MM.1S (cell line): ENCODE data around the gene BICD1.

Experiments used
- DNase-seq: peaks from one replicate; pipeline ENCODE4 v3.0.0-alpha.2; 2015
- H2AFZ ChIP-seq: fragments of 300-600 bp; sonication (generic); 2 replicates; pipeline ENCODE4 v1.6.0; 2016; ENCODE audit warnings: antibody characterized with exemption, low read length
- H3F3A ChIP-seq: fragments of 300-600 bp; sonication (generic); 2 replicates; pipeline ENCODE4 v1.6.1; 2016; ENCODE audit warnings: mild to moderate bottlenecking, antibody characterized with exemption, low read length, moderate library complexity, mixed read lengths; ENCODE audit not compliant: insufficient read depth
- H3K27ac ChIP-seq: fragments of 300-600 bp; sonication (generic); 2 replicates; pipeline ENCODE4 v1.5.1; 2016; ENCODE audit warnings: mild to moderate bottlenecking, low read length
- H3K27me3 ChIP-seq: fragments of 300-600 bp; sonication (generic); replicated peaks from 2 replicates; pipeline ENCODE4 v1.6.0; 2016; ENCODE audit warnings: low read length; ENCODE audit not compliant: insufficient read depth
- H3K36me3 ChIP-seq: fragments of 300-600 bp; sonication (generic); replicated peaks from 2 replicates; pipeline ENCODE4 v1.6.1; 2016; ENCODE audit warnings: mild to moderate bottlenecking, low read length, mixed read lengths; ENCODE audit not compliant: insufficient read depth
- H3K4me1 ChIP-seq: fragments of 300-600 bp; sonication (generic); 2 replicates; pipeline ENCODE4 v1.6.1; 2016; ENCODE audit warnings: low read length, mixed read lengths
- H3K4me2 ChIP-seq: fragments of 300-600 bp; sonication (generic); 2 replicates; pipeline ENCODE4 v1.6.0; 2016; ENCODE audit warnings: low read depth, low read length
- H3K4me3 ChIP-seq: fragments of 300-600 bp; sonication (generic); 2 replicates; pipeline ENCODE4 v1.5.1; 2016; ENCODE audit warnings: low read length, mixed read lengths
- H3K79me2 ChIP-seq: fragments of 300-600 bp; sonication (generic); 2 replicates; pipeline ENCODE4 v1.6.1; 2016; ENCODE audit warnings: mixed run types, low read length, mixed read lengths
- H3K9ac ChIP-seq: fragments of 300-600 bp; sonication (generic); 2 replicates; pipeline ENCODE4 v1.6.1; 2016; ENCODE audit warnings: low read length, mixed read lengths
- H3K9me2 ChIP-seq: fragments of 300-600 bp; sonication (generic); replicated peaks from 2 replicates; pipeline ENCODE4 v1.6.1; 2016; ENCODE audit warnings: mild to moderate bottlenecking, low read length, mixed read lengths; ENCODE audit not compliant: insufficient read depth
- H3K9me3 ChIP-seq: fragments of 300-600 bp; sonication (generic); replicated peaks from 2 replicates; pipeline ENCODE4 v1.6.1; 2016; ENCODE audit warnings: mild to moderate bottlenecking, low read length, mixed read lengths; ENCODE audit not compliant: insufficient read depth
- H4K20me1 ChIP-seq: fragments of 300-600 bp; sonication (generic); 2 replicates; pipeline ENCODE4 v1.6.1; 2016; ENCODE audit warnings: mild to moderate bottlenecking, low read length, moderate library complexity, mixed read lengths; ENCODE audit not compliant: insufficient read depth
- CTCF ChIP-seq: fragments of 300-600 bp; sonication (generic); IDR thresholded peaks from 2 replicates; pipeline ENCODE4 v1.5.1; 2016; ENCODE audit warnings: antibody characterized with exemption, low read length, mixed read lengths
- EZH2 ChIP-seq: fragments of 300-600 bp; sonication (generic); optimal IDR thresholded peaks from 2 replicates; pipeline ENCODE3; 2017; ENCODE audit warnings: low read depth, mild to moderate bottlenecking, antibody characterized with exemption, low read length, mixed read lengths
- EZH2phosphoT487 ChIP-seq: fragments of 300-600 bp; sonication (generic); IDR thresholded peaks from 2 replicates; pipeline ENCODE4 v1.6.1; 2018; ENCODE audit warnings: antibody characterized with exemption, low read length

The BICD1 gene

DNA sequence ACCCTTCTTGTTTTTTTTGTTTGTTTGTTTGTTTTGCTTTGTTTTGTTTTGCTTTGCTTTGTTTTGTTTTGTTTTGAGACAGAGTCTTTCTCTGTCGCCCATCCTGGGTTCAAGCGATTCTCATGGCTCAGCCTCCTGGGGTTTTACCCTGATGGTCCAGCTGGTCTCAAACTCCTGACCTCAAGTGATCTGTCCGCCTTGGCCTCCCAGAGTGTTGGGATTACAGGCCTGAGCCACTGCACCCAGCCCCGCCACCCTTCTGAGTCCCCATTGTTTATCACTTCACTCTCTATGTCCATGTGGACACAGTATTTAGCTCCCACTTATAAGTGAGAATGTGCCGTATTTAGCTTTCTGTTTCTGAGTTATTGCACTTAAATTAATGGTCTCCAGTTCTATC, 36.9 kb upstream of the BICD1 start:
- H4K20me1 ChIP-seq: no peaks in the 10 kb centered on the region
- H3K27ac ChIP-seq: no peak overlapping the region
- no peaks in the 10 kb centered on the region for H3K4me1 ChIP-seq
- DNase-seq: no peak
- H3K9ac ChIP-seq: no peak overlapping the region
- H3K4me3 ChIP-seq: no peak overlapping the region
- no peaks in the 10 kb centered on the region for H3F3A ChIP-seq
- H3K9me3 ChIP-seq: no peaks in the 10 kb centered on the region
- H3K27me3 ChIP-seq: no peaks in the 10 kb centered on the region
- H3K9me2 ChIP-seq: no peaks in the 10 kb centered on the region
- TF ChIP-seq CTCF (no peak), EZH2phosphoT487 (no peak), EZH2 (no peak)
- no peaks in the 10 kb centered on the region for H3K36me3 ChIP-seq
- no peaks in the 10 kb centered on the region for H3K79me2 ChIP-seq
- no peak overlapping the region for H2AFZ ChIP-seq
- no peak overlapping the region for H3K4me2 ChIP-seq

- no peaks in the 10 kb centered on the region for H3K36me3 ChIP-seq
- H3K4me1 ChIP-seq: no peaks in the 10 kb centered on the region
- H3F3A ChIP-seq: no peaks in the 10 kb centered on the region
- DNase-seq: no peak
- H4K20me1 ChIP-seq: no peaks in the 10 kb centered on the region
- H3K9me2 ChIP-seq: no peaks in the 10 kb centered on the region
- H3K27ac ChIP-seq: no peak overlapping the region
- H3K4me2 ChIP-seq: no peak overlapping the region
- H3K9ac ChIP-seq: no peak overlapping the region
- no peaks in the 10 kb centered on the region for H3K79me2 ChIP-seq
- TF ChIP-seq EZH2 (no peak), EZH2phosphoT487 (no peak), CTCF (no peak)
- no peak overlapping the region for H2AFZ ChIP-seq
- no peak overlapping the region for H3K4me3 ChIP-seq
- no peaks in the 10 kb centered on the region for H3K27me3 ChIP-seq
- no peaks in the 10 kb centered on the region for H3K9me3 ChIP-seq
Measured at GRCh38 chr12:32070370-32070769, 36.3 kb upstream of the BICD1 start.

- no peak overlapping the region for H3K4me2 ChIP-seq
- H3K9ac ChIP-seq: no peak overlapping the region
- no peak overlapping the region for H3K4me3 ChIP-seq
- no peaks in the 10 kb centered on the region for H3K79me2 ChIP-seq
- TF ChIP-seq EZH2phosphoT487: no peak
- TF ChIP-seq CTCF: no peak
- TF ChIP-seq EZH2: no peak
- DNase-seq: no peak
- H3K36me3 ChIP-seq: no peaks in the 10 kb centered on the region
- no peak overlapping the region for H3K27ac ChIP-seq
- no peaks in the 10 kb centered on the region for H3K27me3 ChIP-seq
- no peaks in the 10 kb centered on the region for H3F3A ChIP-seq
- no peaks in the 10 kb centered on the region for H3K9me2 ChIP-seq
- H3K4me1 ChIP-seq: no peaks in the 10 kb centered on the region
- no peak overlapping the region for H2AFZ ChIP-seq
- H4K20me1 ChIP-seq: no peaks in the 10 kb centered on the region
- no peaks in the 10 kb centered on the region for H3K9me3 ChIP-seq
Measured at GRCh38 chr12:32072102-32072501, 34.5 kb upstream of the BICD1 start.
